GM13976 (cell line): ENCODE results near the gene TMOD1.
"Not testable (repeated sequence)": the region's sequence is repeated elsewhere in the genome, so short reads cannot be mapped to it uniquely, and the experiment has no call there.

Source experiments
- DNase-seq: peaks from one replicate; pipeline ENCODE4 v3.0.0; 2012; ENCODE audit warnings: low spot score
- CTCF ChIP-seq: IDR thresholded peaks from 2 replicates; pipeline ENCODE4 v1.5.1; 2012; ENCODE audit warnings: borderline replicate concordance, mild to moderate bottlenecking; ENCODE audit not compliant: insufficient read depth; ENCODE audit errors: extremely low read depth, missing control alignments, control extremely low read depth
- in situ Hi-C: fragments of 300-500 bp; cut with MboI; formaldehyde crosslinking; loops from one replicate; pipeline ENCODE4 v1.12.0; 2022; ENCODE audit warnings: low sequenced_read_pairs, mixed read lengths, inconsistent platforms; ENCODE audit not compliant: unreplicated experiment

Gene TMOD1

GRCh38 chr9:97571664-97572063, 70.2 kb downstream of the TMOD1 start:
- no peak for DNase-seq
- TF ChIP-seq CTCF, result no peak
- in situ Hi-C loops, result no loop called here

GRCh38 chr9:97572196-97572891, 70.9 kb downstream of the TMOD1 start:
- in situ Hi-C loops, result no loop called here
- no peak for DNase-seq
- no peak for TF ChIP-seq CTCF

- no peak for TF ChIP-seq CTCF
- no peak for DNase-seq
- in situ Hi-C loops, result no loop called here
Measured at GRCh38 chr9:97572892-97573365, 71.5 kb downstream of the TMOD1 start.

GRCh38 chr9:97573482-97574073, 72.1 kb downstream of the TMOD1 start:
- TF ChIP-seq CTCF, result no peak
- no peak for DNase-seq
- in situ Hi-C loops, result no loop called here

GRCh38 chr9:97574101-97574571, 72.7 kb downstream of the TMOD1 start:
- DNase-seq, in situ Hi-C loops: not testable (repeated sequence)

GRCh38 chr9:97574921-97575672, 73.6 kb downstream of the TMOD1 start:
- in situ Hi-C loops, DNase-seq: not testable (repeated sequence)

GRCh38 chr9:97575673-97576200, 74.3 kb downstream of the TMOD1 start:
- TF ChIP-seq CTCF, result no peak
- DNase-seq, result no peak
- in situ Hi-C loops, result no loop called here
